Fibroblast of mammary gland (primary cell): Measurements from ENCODE around the gene DNER.

Experiments used
- DNase-seq: peaks from one replicate; pipeline ENCODE4 v3.0.0-alpha.2; 2010; ENCODE audit warnings: low read depth
- H3K4me3 ChIP-seq: 2 replicates; pipeline ENCODE4 v1.5.1; 2011; ENCODE audit warnings: low read depth, mild to moderate bottlenecking, low read length, moderate library complexity; ENCODE audit not compliant: control insufficient read depth
- CTCF ChIP-seq: conservative IDR thresholded peaks from 2 replicates; pipeline ENCODE4 v1.5.1; 2011; ENCODE audit warnings: low read depth, low read length, inconsistent platforms; ENCODE audit not compliant: control insufficient read depth, insufficient read depth

The DNER gene

GRCh38 chr2:229489016-229489415 is 225.3 kb downstream of the DNER start:
- peak; percentile 71 for DNase-seq
- H3K4me3 ChIP-seq, result no peak overlapping the region
- no peak for TF ChIP-seq CTCF

- no peak for DNase-seq
- no peak for TF ChIP-seq CTCF
- no peak overlapping the region for H3K4me3 ChIP-seq
These were observed 226.1 kb downstream of the DNER start for GRCh38 chr2:229488232-229488631.

- DNase-seq, result no peak
- no peak for TF ChIP-seq CTCF
- no peak overlapping the region for H3K4me3 ChIP-seq
These were observed 227.7 kb downstream of the DNER start for GRCh38 chr2:229486673-229487072.

- no peak overlapping the region for H3K4me3 ChIP-seq
- TF ChIP-seq CTCF, result no peak
- DNase-seq, result no peak
These were observed 228.5 kb downstream of the DNER start for GRCh38 chr2:229485857-229486256.

GRCh38 chr2:229477269-229477755 is 237.0 kb downstream of the DNER start:
- DNase-seq, result no peak
- H3K4me3 ChIP-seq, result no peak overlapping the region
- no peak for TF ChIP-seq CTCF

- TF ChIP-seq CTCF, result no peak
- H3K4me3 ChIP-seq, result no peak overlapping the region
- peak; percentile 33 for DNase-seq
These were observed 238.6 kb downstream of the DNER start for GRCh38 chr2:229475778-229476177.

DNA sequence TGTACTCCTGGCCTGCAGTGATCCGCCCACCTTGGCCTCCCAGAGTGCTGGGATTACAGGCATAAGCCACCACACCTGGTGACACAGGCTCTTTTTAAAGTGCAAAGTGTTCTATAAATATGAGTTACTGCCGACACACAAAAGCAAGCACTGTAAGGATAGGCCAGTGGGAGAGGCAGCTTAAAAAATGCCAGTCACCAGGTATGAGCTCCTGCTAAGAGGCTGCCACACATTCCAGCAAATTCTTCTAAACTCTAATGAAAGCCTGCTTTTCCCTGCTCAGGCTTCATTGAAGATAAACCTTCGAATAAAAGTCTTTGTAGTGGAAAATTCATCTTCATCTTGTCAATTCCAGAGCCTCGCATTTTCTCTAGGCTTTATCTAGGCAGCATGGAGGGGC is 240.2 kb downstream of the DNER start:
- no peak for DNase-seq
- H3K4me3 ChIP-seq, result no peak overlapping the region
- no peak for TF ChIP-seq CTCF
